HG03520 (cell line): Measurements from ENCODE around the gene PIGP.
A peak's percentile ranks its signal among the peaks of the same experiment; 100 is the strongest.
"Not testable (repeated sequence)": the region's sequence is repeated elsewhere in the genome, so short reads cannot be mapped to it uniquely, and the experiment has no call there.

Source experiments
- ATAC-seq: cut with Tn5 transposase; IDR thresholded peaks from one replicate; pipeline ENCODE4 v1.9.1; 2021; ENCODE audit warnings: mild to moderate bottlenecking, moderate library complexity; ENCODE audit not compliant: unreplicated experiment

Gene PIGP

GRCh38 chr21:37072988-37073416, at the start of gene PIGP, which contains the start of gene TTC3:
TSS of gene PIGP (minus strand) at chr21:37073071. CDS start at chr21:37072515, 556 bp downstream.
TSS of gene TTC3 (plus strand) at chr21:37073254. CDS start at chr21:37087258, 14,004 bp downstream.
- peak; percentile 52 for ATAC-seq

- no peak for ATAC-seq
Observed at GRCh38 chr21:37119421-37120218, 46.7 kb upstream of the PIGP start.

DNA sequence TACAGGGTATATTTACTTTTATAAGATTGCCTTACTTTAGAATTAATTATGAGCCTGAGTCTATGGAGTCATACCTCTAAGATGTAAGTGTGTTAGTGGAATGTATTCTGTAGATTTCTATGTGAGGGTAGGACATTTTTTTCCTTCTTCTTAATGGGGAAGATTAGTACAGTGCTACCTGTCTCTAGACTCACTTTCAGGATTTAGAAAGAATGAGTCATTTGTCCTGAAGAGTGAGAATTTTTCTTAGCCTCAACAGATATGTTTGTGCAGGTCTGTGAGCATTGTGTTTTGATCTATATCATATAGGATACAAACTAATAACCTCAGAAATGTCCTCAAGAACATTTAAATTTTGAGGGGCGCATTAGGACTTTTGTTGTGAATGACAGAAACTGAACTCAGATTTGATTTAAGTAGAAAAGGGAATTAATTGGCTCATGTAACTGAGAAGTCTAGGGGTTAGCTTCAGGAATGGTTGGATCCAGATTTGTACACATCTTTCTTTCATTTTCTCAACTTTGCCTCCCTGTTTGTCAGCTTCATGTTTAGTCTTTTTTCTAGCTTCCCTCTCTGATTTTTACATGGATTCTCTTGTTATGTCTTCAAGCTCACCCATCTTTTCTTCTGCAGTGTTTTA, 45.4 kb upstream of the PIGP start:
- ATAC-seq = no peak

DNA sequence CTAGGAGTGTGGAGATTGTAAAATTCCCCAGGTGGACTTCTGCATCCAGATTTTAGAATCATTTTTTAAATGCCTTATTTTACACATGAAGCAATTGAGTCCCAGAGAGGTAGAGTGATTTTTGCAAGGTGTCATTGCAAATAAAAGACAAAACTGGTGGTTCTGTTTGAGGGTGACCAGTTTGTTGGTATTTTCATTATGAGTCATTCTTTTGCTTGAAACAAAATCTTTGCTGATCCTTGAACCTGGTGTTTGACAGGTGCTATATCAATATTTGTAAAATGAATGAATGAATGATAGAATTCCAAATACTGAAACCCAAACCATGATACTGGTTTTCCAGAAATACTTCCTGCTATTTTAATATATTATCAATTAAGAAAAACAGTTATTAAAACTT, 44.3 kb upstream of the PIGP start:
- ATAC-seq = no peak

DNA sequence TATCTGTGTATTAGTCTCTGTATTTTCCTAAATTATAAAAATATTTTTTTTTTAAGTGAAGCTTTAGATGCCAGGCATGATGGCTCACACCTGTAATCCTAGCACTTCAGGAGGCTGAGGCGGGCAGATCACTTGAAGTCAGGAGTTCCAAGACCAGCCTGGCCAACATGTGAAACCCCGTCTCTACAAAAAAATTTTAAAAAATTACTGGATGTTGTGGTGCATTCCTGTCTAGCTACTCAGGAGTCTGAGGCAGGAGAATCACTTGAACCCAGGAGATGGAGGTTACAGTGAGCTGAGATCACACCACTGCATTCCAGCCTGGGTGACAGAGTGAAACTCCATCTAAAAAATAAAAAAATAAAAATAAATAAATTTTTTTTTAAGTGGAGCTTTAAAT, 43.6 kb upstream of the PIGP start:
- ATAC-seq = not testable (repeated sequence)

DNA sequence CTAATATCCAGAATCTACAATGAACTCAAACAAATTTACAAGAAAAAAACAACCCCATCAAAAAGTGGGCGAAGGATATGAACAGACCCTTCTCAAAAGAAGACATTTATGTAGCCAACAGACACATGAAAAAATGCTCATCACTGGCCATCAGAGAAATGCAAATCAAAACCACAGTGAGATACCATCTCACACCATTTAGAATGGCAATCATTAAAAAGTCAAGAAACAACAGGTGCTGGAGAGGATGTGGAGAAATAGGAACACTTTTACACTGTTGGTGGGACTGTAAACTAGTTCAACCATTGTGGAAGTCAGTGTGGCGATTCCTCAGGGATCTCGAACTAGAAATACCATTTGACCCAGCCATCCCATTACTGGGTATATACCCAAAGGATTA, 41.4 kb upstream of the PIGP start:
- ATAC-seq = not testable (repeated sequence)

GRCh38 chr21:37111029-37111428, 38.2 kb upstream of the PIGP start:
- not testable (repeated sequence) for ATAC-seq

DNA sequence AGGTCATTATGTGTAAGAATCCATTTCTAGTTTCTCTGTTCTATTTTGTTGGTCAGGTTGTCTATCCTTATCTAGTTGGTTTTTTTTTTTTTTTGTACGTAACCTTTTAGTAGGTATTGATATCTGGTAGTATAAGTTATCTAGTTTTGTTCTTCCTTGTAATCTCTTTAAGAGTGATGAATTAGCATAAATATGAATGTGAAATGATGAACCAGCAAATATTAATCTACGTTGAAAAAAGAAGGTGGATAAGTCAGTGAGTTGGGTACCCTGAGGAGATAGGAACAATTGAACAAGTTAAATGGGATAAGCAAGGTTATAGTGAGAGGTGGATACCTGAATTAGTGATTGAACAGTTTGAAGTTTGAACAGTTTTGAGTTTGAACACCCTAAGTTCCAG, 34.1 kb upstream of the PIGP start:
- ATAC-seq = no peak

GRCh38 chr21:37102746-37103145, 29.9 kb upstream of the PIGP start:
- ATAC-seq = not testable (repeated sequence)

DNA sequence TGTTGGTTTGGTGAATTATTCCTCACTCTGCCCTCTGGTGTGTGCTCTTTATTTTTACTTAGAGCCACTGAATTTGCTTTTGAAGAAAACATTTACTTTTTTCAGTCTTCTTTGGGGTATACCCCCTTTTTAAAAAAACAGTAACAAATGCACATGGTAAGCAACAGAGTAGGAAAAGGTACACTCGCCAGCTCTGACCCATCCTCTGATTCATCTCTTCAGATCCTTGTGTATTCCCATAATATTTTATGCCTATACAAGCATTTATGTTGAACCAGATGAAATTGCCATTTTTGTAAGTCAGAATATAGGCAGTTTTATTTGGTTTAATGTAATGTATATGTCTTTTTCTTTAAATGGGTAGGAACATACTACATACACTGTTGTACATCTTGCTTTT, 28.5 kb upstream of the PIGP start:
- no peak for ATAC-seq

DNA sequence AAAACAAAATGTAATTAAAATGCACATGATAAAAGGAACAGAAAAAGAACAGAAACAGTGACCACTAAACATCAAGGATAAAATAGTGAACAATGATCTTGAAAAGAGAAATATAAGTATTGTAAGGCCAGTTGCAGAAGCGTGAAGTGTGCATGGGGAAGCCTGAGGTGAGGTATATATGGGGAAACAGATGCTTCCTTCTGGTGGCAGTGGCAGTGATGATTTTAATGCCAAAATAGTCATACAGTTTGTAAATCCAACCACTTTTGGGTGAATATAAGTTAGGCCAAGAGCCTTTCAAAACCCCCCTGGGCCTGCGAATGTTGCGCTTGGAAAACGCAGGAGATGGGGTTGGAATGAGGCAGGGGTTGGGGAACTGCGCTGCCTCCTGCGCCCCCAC, 27.4 kb upstream of the PIGP start:
- ATAC-seq = no peak

DNA sequence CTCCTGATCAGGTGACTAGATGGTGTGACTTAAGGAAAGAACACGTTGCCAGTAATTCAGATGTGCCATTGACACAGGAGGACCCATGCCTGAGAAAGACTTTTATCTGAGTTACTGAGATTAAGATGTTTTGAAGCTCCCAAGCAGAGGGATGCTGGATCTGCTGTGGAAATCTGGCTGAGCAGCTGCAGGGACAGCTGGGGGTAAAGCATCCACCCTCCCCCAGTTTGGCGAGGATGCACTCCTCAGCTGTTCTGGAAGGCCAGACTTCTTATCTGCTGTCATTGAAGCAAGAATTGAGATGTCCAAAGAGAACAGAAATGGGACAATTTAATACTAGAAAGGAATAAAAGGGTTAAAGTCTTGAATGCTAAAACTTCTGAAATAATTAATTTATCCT, 25.9 kb upstream of the PIGP start:
- ATAC-seq = no peak

- no peak for ATAC-seq
Observed at GRCh38 chr21:37095821-37096220, 22.9 kb upstream of the PIGP start.

DNA sequence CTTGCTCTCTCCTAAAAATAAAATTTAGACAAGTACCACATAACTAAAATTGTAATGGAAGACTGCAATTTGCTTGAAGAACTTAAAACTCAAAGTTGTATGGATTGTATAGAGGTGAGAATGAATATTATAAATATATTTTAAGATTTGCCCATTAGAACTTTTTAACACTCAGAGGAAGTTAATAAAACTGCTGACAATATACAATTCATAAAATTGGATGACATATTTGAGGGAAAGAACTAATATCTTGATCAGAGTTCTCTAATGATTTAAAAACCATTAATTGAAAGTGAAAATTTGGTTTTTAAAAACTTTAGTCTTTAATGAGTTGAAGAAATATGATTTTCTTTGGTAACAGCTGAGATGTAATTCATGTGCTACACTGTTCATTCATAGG, 21.1 kb upstream of the PIGP start:
- ATAC-seq = no peak

DNA sequence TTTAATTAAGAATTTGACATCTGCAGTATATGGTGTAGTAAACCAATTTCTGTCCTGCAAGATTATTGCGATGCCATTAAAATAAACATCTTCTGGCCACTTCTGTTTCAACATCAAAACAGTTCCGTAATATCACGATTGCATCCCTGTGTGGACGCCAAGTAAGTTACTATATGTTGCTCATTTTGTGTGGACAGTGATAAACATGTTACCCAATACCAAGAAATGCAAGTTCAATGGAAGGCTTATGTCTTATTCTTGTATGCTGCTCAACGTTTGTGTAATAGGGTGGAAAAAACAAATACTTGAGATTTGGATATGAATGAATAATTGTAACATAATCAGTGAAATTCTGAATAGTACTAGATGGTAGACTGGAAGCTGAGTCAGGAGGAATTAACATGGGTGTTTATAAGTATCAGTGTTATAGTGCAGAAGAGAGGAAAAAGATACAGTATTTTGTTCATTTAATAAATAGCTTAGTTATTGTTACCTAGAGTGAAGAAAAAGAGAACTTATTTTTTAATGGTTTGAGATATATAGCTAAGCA, 15.4 kb upstream of the PIGP start:
- ATAC-seq = no peak

- ATAC-seq = no peak
Observed at GRCh38 chr21:37087188-37087587, 14.3 kb upstream of the PIGP start.

GRCh38 chr21:37085726-37086125, 12.9 kb upstream of the PIGP start:
- ATAC-seq = no peak

- no peak for ATAC-seq
Observed at GRCh38 chr21:37082856-37083528, 10.1 kb upstream of the PIGP start.

GRCh38 chr21:37082375-37082774, 9.5 kb upstream of the PIGP start:
- ATAC-seq = no peak

GRCh38 chr21:37079211-37079824, 6.4 kb upstream of the PIGP start:
- ATAC-seq = no peak

- ATAC-seq = no peak
Observed at GRCh38 chr21:37077403-37077802, 4.5 kb upstream of the PIGP start.
